BLaER1 (cell line): ENCODE data around the gene FNDC10.

Experiments used
- H3K27ac ChIP-seq: shearing (Covaris generic); formaldehyde crosslinking; 2 replicates; pipeline ENCODE4 v1.8.1; 2022
- H3K27me3 ChIP-seq: shearing (Covaris generic); formaldehyde crosslinking; 2 replicates; pipeline ENCODE4 v1.8.1; 2022
- H3K36me3 ChIP-seq: shearing (Covaris generic); formaldehyde crosslinking; 2 replicates; pipeline ENCODE4 v1.8.1; 2022
- H3K4me1 ChIP-seq: shearing (Covaris generic); formaldehyde crosslinking; 2 replicates; pipeline ENCODE4 v1.8.1; 2022
- H3K4me2 ChIP-seq: shearing (Covaris generic); formaldehyde crosslinking; 2 replicates; pipeline ENCODE4 v1.8.1; 2022
- H3K4me3 ChIP-seq: shearing (Covaris generic); formaldehyde crosslinking; 2 replicates; pipeline ENCODE4 v1.8.1; 2022
- H3K9ac ChIP-seq: shearing (Covaris generic); formaldehyde crosslinking; 2 replicates; pipeline ENCODE4 v1.8.1; 2022
- H3K9me3 ChIP-seq: shearing (Covaris generic); formaldehyde crosslinking; 2 replicates; pipeline ENCODE4 v1.8.1; 2022
- H4K20me1 ChIP-seq: shearing (Covaris generic); formaldehyde crosslinking; 2 replicates; pipeline ENCODE4 v1.8.1; 2022
- Cebpa-rat ChIP-seq: shearing (Covaris generic); IDR thresholded peaks from 2 replicates; pipeline ENCODE4 v1.8.1; 2022

The FNDC10 gene

DNA sequence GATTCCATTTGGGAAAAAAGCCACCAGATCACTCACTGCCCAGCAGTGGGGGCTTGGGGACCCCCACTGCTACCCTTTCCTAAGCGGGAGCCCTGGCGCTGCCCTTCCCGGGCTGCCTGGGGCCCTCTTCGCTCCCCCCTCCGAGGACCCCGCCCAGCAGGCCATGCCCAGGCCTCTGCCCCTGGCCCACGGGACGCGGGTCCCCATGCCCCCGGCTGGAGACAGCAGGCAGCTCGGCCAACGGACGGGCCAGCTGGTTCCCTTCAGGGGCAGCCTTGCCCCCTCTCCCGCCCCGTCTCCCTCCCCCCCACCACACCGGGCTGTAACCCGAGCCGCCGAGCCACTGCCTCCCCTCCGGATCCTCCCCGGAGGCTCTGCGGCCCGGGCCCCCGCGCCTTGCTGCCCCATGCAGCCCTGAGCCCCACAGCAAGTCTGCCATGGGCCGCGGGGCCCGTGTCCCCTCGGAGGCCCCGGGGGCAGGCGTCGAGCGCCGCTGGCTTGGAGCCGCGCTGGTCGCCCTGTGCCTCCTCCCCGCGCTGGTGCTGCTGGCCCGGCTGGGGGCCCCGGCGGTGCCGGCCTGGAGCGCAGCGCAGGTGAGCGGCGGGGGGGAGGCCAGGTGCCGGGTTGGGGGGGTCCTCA lies 32.0 kb upstream of the FNDC10 start, which contains the start of gene MMP23B:
MMP23B (plus strand) TSS at position 392 of the 639 bp plus-strand sequence; CDS start at position 438, 46 bp downstream.
- peak within 1 kb of the TSS; percentile 98 for H3K4me2 ChIP-seq
- H3K27me3 ChIP-seq, result peaks cover 20% of the 10 kb centered on the region
- H3K9me3 ChIP-seq, result no peaks in the 10 kb centered on the region
- H3K36me3 ChIP-seq, result peaks cover 12% of the 10 kb centered on the region
- no peak for TF ChIP-seq Cebpa-rat
- H3K4me3 ChIP-seq, result peak within 1 kb of the TSS; percentile 66
- H3K27ac ChIP-seq, result no peak within 1 kb of the TSS
- H4K20me1 ChIP-seq, result peaks cover 7% of the 10 kb centered on the region
- peaks cover 37% of the 10 kb centered on the region for H3K4me1 ChIP-seq
- no peak within 1 kb of the TSS for H3K9ac ChIP-seq

- Histone ChIP-seq H3K36me3 (peaks cover 4% of the 10 kb centered on the region; the same call in 1 of the 2 replicates), H3K4me2 (peak overlapping the region; percentile 98), H3K27me3 (peaks cover 20% of the 10 kb centered on the region), H3K4me1 (peaks cover 37% of the 10 kb centered on the region), H3K4me3 (peak overlapping the region; percentile 66), H3K9ac (peak overlapping the region; percentile 79), H3K9me3 (no peaks in the 10 kb centered on the region), H4K20me1 (peaks cover 7% of the 10 kb centered on the region), H3K27ac (peak overlapping the region; percentile 83)
- no peak for TF ChIP-seq Cebpa-rat
Observed at GRCh38 chr1:1630965-1631781, 31.2 kb upstream of the FNDC10 start.

- Histone ChIP-seq H3K9ac (peak overlapping the region; percentile 79), H4K20me1 (peaks cover 7% of the 10 kb centered on the region), H3K4me1 (peaks cover 37% of the 10 kb centered on the region), H3K27me3 (peaks cover 20% of the 10 kb centered on the region), H3K4me2 (peak overlapping the region; percentile 98), H3K36me3 (peaks cover 4% of the 10 kb centered on the region; the same call in 1 of the 2 replicates), H3K4me3 (peak overlapping the region; percentile 66), H3K9me3 (no peaks in the 10 kb centered on the region), H3K27ac (peak overlapping the region; percentile 83)
- no peak for TF ChIP-seq Cebpa-rat
Observed at GRCh38 chr1:1630191-1630964, 30.4 kb upstream of the FNDC10 start.

DNA sequence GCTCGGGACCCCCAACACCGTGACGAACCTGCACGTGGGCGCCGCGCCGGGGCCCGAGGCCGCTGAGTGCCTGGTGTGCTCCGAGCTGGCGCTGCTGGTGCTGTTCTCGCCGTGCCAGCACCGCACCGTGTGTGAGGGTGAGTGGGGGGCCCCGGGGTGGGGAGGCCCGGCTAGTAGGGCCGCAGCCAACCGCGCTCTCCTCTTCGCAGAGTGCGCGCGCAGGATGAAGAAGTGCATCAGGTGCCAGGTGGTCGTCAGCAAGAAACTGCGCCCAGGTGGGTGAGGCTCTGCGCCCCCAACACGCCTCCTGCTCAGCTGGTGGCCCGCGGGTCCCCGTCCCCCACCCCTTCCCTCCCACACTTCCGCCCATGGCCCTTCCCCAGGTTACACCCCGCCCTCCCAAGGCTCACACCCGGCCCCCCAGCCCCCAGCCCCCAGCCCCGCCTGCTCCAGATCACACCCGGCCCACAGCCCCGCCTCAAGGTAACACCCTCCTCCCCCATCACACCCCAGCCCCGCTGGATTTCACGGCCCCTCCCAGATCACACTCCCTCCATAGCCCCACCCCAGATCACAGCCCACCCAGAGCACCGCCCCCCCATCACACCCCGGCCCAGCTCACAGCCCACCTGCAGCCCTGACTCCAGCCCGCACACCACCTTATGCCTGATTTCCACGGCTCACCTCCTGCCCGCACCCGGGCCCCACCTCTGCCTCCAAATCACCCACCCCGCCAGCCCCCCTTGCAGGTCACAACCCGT lies 29.7 kb upstream of the FNDC10 start:
- Histone ChIP-seq H3K9ac (peak overlapping the region; percentile 84), H3K27me3 (peaks cover 20% of the 10 kb centered on the region), H4K20me1 (peaks cover 10% of the 10 kb centered on the region), H3K36me3 (peaks cover 4% of the 10 kb centered on the region; the same call in 1 of the 2 replicates), H3K9me3 (no peaks in the 10 kb centered on the region), H3K27ac (peak overlapping the region; percentile 93), H3K4me2 (peak overlapping the region; percentile 98), H3K4me1 (peaks cover 37% of the 10 kb centered on the region), H3K4me3 (peak overlapping the region; percentile 76)
- no peak for TF ChIP-seq Cebpa-rat

DNA sequence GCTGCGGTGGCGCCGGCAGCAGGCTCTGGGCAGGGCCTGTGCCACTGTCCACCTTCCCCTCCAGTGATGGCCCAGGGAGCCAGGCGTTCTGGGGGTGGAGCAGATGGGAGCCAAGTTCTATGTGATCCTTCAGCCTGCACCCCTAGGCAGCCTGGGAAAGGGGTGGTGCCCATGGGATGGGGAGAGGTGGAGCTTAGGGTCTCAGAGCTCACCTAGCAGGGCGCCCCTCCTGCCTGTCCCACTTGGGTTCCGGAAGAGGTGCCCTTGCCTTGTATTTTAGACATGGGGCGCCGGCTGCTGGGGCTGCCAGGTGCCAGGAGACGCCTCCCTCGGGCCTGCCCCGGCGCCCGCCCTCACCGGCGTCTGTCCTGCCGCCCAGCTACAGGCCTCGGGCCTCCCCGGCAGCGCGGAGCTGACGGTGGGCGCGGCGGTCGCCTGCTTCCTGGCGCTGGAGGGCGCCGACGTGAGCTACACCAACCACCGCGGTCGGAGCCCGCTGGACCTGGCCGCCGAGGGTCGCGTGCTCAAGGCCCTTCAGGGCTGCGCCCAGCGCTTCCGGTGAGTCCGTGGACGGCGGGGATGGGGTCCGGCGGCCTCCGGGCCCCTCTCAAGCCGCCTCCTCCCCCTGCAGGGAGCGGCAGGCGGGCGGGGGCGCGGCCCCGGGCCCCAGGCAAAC lies 29.0 kb upstream of the FNDC10 start:
- peak overlapping the region; percentile 93 for H3K27ac ChIP-seq
- peaks cover 37% of the 10 kb centered on the region for H3K4me1 ChIP-seq
- H3K4me2 ChIP-seq, result peak overlapping the region; percentile 98
- peaks cover 20% of the 10 kb centered on the region for H3K27me3 ChIP-seq
- H3K9me3 ChIP-seq, result no peaks in the 10 kb centered on the region
- H3K4me3 ChIP-seq, result peak overlapping the region; percentile 76
- peaks cover 17% of the 10 kb centered on the region for H4K20me1 ChIP-seq
- H3K9ac ChIP-seq, result peak overlapping the region; percentile 84
- H3K36me3 ChIP-seq, result peaks cover 9% of the 10 kb centered on the region; the same call in 1 of the 2 replicates
- no peak for TF ChIP-seq Cebpa-rat

GRCh38 chr1:1627829-1628753 lies 28.2 kb upstream of the FNDC10 start:
- Histone ChIP-seq H3K9me3 (no peaks in the 10 kb centered on the region), H3K4me3 (peak overlapping the region; percentile 76), H3K9ac (peak overlapping the region; percentile 84; the same call in 1 of the 2 replicates), H3K36me3 (peaks cover 11% of the 10 kb centered on the region; the same call in 1 of the 2 replicates), H3K4me1 (peaks cover 37% of the 10 kb centered on the region), H3K27ac (peak overlapping the region; percentile 93; the same call in 1 of the 2 replicates), H3K4me2 (peak overlapping the region; percentile 98), H4K20me1 (peaks cover 24% of the 10 kb centered on the region), H3K27me3 (peaks cover 20% of the 10 kb centered on the region)
- no peak for TF ChIP-seq Cebpa-rat

- no peak overlapping the region for H3K9ac ChIP-seq
- H3K9me3 ChIP-seq, result no peaks in the 10 kb centered on the region
- peaks cover 32% of the 10 kb centered on the region for H4K20me1 ChIP-seq
- H3K36me3 ChIP-seq, result peaks cover 11% of the 10 kb centered on the region; the same call in 1 of the 2 replicates
- no peak overlapping the region for H3K4me3 ChIP-seq
- TF ChIP-seq Cebpa-rat, result no peak
- no peak overlapping the region for H3K4me2 ChIP-seq
- no peak overlapping the region for H3K27ac ChIP-seq
- H3K4me1 ChIP-seq, result peaks cover 37% of the 10 kb centered on the region
- peaks cover 19% of the 10 kb centered on the region for H3K27me3 ChIP-seq
Observed at GRCh38 chr1:1627261-1627828, 27.4 kb upstream of the FNDC10 start.
